ENCODE measurements around the gene C1orf141. TPM values are rescaled to one million over a fixed set of nuclear protein-coding genes. Genes with fewer than 3 reads are reported as not detected.
A peak's percentile ranks its signal among the peaks of the same experiment; 100 is the strongest.

The C1orf141 gene
- total and polyA plus RNA-seq, 9 of the 15 experiments (the other 6 are each of a cell fraction or from before 2014, with no cell fraction given), result not detected

- TF ChIP-seq CBFB (CRISPR knock-in tag; IDR thresholded peaks at IDR 0.05), result no peak
- TF ChIP-seq BMI1 (IDR thresholded peaks at IDR 0.05; ENCODE audit: low read length), result no peak
- peak; percentile 55 for TF ChIP-seq PRDM10 (IDR thresholded peaks at IDR 0.05; ENCODE audit: partially characterized antibody)
- no peak for TF ChIP-seq C11orf30 (IDR thresholded peaks at IDR 0.05; ENCODE audit: low read depth)
- TF ChIP-seq, protein P1, sequence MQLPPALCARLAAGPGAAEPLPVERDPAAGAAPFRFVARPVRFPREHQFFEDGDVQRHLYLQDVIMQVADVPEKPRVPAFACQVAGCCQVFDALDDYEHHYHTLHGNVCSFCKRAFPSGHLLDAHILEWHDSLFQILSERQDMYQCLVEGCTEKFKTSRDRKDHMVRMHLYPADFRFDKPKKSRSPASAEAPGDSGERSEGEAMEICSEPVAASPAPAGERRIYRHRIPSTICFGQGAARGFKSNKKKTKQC (CRISPR knock-in tag; IDR thresholded peaks at IDR 0.05), result no peak
- TF ChIP-seq AFF1 (IDR thresholded peaks at IDR 0.05; ENCODE audit: low read depth in 1 of 2, partially characterized antibody in 2 of 2), result peak in 1 of 2 experiments; percentile 18
- TF ChIP-seq TRIM25 (IDR thresholded peaks at IDR 0.05; ENCODE audit: borderline replicate concordance), result no peak
- TF ChIP-seq ZBTB26 (CRISPR knock-in tag; IDR thresholded peaks at IDR 0.05), result no peak
- TF ChIP-seq NCOA4 (IDR thresholded peaks at IDR 0.05; ENCODE audit: partially characterized antibody), result no peak
- TF ChIP-seq CLOCK (CRISPR knock-in tag; IDR thresholded peaks at IDR 0.05; ENCODE audit: borderline replicate concordance), result no peak
Measured at GRCh38 chr1:67052741-67053534, 81.8 kb downstream of the C1orf141 start (continued).
